ENCODE data around the gene MED13L. TPM values are rescaled to one million over a fixed set of nuclear protein-coding genes. Genes with fewer than 3 reads are reported as not detected.

Gene MED13L
- total and polyA plus RNA-seq, 2 of the 4 experiments (the other 2 are of a cell fraction), result 17.9 to 49.1 TPM

GRCh38 chr12:116164250-116165035, 113.0 kb downstream of the MED13L start:
- peaks cover 15% of the 10 kb centered on the region for H3K4me1 ChIP-seq (ENCODE audit: control insufficient read depth, insufficient read depth, low read length)
- no peak overlapping the region for H3K27ac ChIP-seq (ENCODE audit: insufficient read depth, low read length)
- H3K79me1 ChIP-seq (ENCODE audit: low read depth in 1 of 2, low read length in 2 of 2), result peaks cover 30 to 72% of the 10 kb centered on the region in 2 experiments; a peak in 3 of 4 replicates
- peak overlapping the region; percentile 33; the same call in 1 of the 2 replicates for H3K4me2 ChIP-seq (ENCODE audit: low read depth, low read length)
- no peak overlapping the region for H2BK120ac ChIP-seq (ENCODE audit: low read depth, low read length)
- H3K9ac ChIP-seq (ENCODE audit: low read depth, low read length), result no peak overlapping the region
- H4K91ac ChIP-seq (ENCODE audit: insufficient read depth, low read depth, low read length), result no peak overlapping the region
- dilution Hi-C loops (cut with HindIII; ENCODE audit: low sequenced_read_pairs, unreplicated experiment) (no loop called here), in situ Hi-C loops (cut with MboI; ENCODE audit: low sequenced_read_pairs) (no loop called here), intact Hi-C loops (cut with micrococcal nuclease) (loop anchor here (5.0 kb wide), 1 partner anchor 58 kb away; no protein-coding TSS in a partner anchor)
- BruUV-seq (replicated peaks), result no TSS peak
- no peak overlapping the region for H3K4me3 ChIP-seq (ENCODE audit: insufficient read depth, low read depth, low read length)
- H2BK5ac ChIP-seq (ENCODE audit: low read depth, low read length, poor library complexity, severe bottlenecking), result no peak overlapping the region
- peaks cover 22% of the 10 kb centered on the region for H3K9me1 ChIP-seq (ENCODE audit: insufficient read depth, low read length)
- peak overlapping the region; percentile 9; the same call in 1 of the 2 replicates for H2BK20ac ChIP-seq (ENCODE audit: low read depth, low read length)
- H3K36me3 ChIP-seq (ENCODE audit: control insufficient read depth, insufficient read depth, low read length), result no peaks in the 10 kb centered on the region
- no peak overlapping the region for H3K18ac ChIP-seq (ENCODE audit: low read depth, low read length)
- H3K14ac ChIP-seq (replicated peaks; ENCODE audit: low read depth, low read length), result peak overlapping the region; percentile 16; the same call in 1 of the 2 replicates
- H3K56ac ChIP-seq (ENCODE audit: extremely low read depth, insufficient read depth, low read length), result no peak overlapping the region
- TF ChIP-seq ELK1 (IDR thresholded peaks at IDR 0.05; ENCODE audit: borderline replicate concordance, low read depth, low read length) (no peak), RAD21 (IDR thresholded peaks at IDR 0.05; ENCODE audit: low read length) (no peak), FOS (IDR thresholded peaks at IDR 0.05; ENCODE audit: low read depth, low read length) (no peak), CEBPB (IDR thresholded peaks at IDR 0.05; ENCODE audit: low read depth, low read length) (0 out of 2 replicates have a peak, but pooled peaks have one; percentile 5), MAZ (IDR thresholded peaks at IDR 0.05; ENCODE audit: borderline replicate concordance, low read depth, low read length) (no peak)
- H2AFZ ChIP-seq (replicated peaks; ENCODE audit: low read length, poor library complexity), result no peak overlapping the region
- H4K20me1 ChIP-seq (ENCODE audit: insufficient read depth, low read length), result peaks cover 80% of the 10 kb centered on the region
- ChIA-PET POLR2A (ENCODE audit: unreplicated experiment) (no interaction called here), CTCF (interaction anchor here (0.6 to 1.0 kb wide), 3 partner anchors 21 to 1001 kb away, joined by 3 to 5 read pairs (median 3); no protein-coding TSS in a partner anchor)
- ATAC-seq (ENCODE audit: low read depth), result peak; percentile 15; the same call in 1 of the 2 replicates
- no peak overlapping the region; the same call in 1 of the 2 replicates for H3K4ac ChIP-seq (ENCODE audit: low read depth, low read length)
- H4K8ac ChIP-seq (ENCODE audit: low read depth in 2 of 2, low read length in 2 of 2), result no peak overlapping the region
- no peaks in the 10 kb centered on the region for H3K9me3 ChIP-seq (ENCODE audit: control insufficient read depth, insufficient read depth, low read length)
- 0 out of 2 replicates have a peak overlapping the region, but pooled peaks have one; percentile 35 for H3K23ac ChIP-seq (ENCODE audit: low read depth, low read length)
- no peaks in the 10 kb centered on the region for H3K27me3 ChIP-seq (ENCODE audit: control insufficient read depth, insufficient read depth, low read length)
- no peak overlapping the region for H2BK15ac ChIP-seq (ENCODE audit: low read depth, low read length)
- peak; percentile 11 for DNase-seq
- no peak overlapping the region for H2AK9ac ChIP-seq (replicated peaks; ENCODE audit: low read depth, low read length, poor library complexity)
- 13% methylated on average over 1 of the region's 3 CpGs; no CpG with 5 or more reads in 1 of the 2 experiments for WGBS, 2 experiments (ENCODE audit: extremely low coverage in 2 of 2, insufficient read length in 1 of 2)
- H2AK5ac ChIP-seq (ENCODE audit: low read depth, low read length), result 0 out of 2 replicates have a peak overlapping the region, but pooled peaks have one; percentile 56
- H4K5ac ChIP-seq (ENCODE audit: low read depth, low read length), result no peak overlapping the region
